GM21576 (cell line): ENCODE measurements around the gene RAB20.
"Not testable (repeated sequence)": the region's sequence is repeated elsewhere in the genome, so short reads cannot be mapped to it uniquely, and the experiment has no call there.

Experiments used
- ATAC-seq: cut with Tn5 transposase; IDR thresholded peaks from one replicate; pipeline ENCODE4 v1.9.1; 2021; ENCODE audit warnings: mild to moderate bottlenecking, moderate library complexity; ENCODE audit not compliant: unreplicated experiment

The RAB20 gene

DNA sequence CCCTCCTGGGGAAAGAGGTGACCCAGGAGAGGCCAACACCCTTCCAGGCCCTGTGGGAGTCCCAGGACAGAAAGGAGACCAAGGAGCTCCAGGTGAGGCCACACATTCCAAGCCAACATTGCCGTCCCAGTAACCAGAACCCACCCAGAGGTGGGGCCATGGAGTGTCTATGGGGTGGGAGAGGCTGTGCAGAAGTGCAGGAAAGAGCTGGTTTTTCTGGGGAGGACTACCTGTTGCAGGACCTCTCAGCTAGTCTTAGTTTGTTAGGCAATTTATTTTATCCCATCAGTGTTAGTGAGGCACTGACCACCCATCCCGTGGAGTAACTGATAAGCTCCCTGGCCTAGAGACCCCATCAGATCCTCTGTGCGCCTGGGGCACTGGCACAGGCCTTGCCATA, 66.1 kb downstream of the RAB20 start:
- no peak for ATAC-seq

DNA sequence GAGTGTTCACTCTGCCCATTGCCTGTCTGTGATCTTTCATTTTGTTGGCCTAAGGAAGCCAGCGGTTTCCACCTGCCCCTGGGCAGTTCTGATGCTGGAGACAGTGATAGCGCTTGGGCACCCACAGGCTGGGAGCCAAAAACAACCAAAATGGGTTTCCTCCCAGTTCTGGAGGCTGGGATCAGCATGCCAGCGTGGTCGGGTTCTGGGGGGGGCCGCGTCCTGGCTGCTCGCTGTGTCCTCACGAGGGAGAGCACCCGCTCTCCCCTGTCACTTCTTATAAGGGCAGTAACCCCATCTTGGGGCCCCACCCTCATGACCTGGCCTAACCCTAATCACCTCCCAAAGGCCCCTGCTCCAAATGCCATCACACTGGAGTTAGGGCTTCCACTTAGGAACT, 67.9 kb downstream of the RAB20 start:
- ATAC-seq, result no peak

DNA sequence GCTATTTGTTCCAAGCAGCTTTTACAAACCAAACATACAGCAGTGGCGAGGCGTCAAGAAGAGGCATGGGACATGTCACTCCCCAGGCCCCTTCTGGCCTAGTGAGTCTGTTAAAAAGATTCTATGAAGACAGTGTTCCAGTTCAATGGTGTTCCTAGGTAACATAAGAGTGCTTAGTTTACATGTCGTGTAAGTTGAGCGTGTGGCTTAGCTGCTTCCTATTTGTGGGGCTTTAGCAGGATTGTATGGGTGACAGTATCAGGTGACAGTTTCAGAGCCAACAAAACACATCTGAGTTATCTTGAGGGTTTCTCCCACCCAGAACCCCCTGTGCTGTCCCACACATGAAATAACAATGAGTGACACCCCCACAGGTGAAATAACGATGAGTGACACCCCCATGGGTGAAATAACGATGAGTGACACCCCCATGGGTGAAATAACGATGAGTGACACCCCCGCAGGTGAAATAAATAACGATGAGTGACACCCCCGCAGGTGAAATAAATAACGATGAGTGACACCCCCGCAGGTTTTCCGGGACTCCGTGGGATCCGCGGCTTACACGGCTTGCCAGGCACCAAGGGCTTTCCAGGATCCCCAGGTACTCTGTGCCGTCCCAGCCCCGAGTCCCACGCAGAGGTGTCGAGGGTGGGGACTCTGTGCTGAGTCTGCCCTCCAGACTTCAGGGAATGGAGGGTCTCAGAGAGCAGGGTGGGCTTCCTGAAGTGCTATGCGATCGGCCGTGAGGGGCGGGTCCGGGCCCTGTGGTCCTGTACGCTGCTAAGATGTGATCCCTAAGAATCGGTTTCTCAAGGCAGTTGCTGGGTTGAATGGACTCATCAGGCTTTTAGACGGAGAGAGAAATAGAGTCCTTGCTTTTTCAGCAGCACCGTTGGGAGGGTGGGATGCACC, 68.6 kb downstream of the RAB20 start:
- no peak for ATAC-seq

DNA sequence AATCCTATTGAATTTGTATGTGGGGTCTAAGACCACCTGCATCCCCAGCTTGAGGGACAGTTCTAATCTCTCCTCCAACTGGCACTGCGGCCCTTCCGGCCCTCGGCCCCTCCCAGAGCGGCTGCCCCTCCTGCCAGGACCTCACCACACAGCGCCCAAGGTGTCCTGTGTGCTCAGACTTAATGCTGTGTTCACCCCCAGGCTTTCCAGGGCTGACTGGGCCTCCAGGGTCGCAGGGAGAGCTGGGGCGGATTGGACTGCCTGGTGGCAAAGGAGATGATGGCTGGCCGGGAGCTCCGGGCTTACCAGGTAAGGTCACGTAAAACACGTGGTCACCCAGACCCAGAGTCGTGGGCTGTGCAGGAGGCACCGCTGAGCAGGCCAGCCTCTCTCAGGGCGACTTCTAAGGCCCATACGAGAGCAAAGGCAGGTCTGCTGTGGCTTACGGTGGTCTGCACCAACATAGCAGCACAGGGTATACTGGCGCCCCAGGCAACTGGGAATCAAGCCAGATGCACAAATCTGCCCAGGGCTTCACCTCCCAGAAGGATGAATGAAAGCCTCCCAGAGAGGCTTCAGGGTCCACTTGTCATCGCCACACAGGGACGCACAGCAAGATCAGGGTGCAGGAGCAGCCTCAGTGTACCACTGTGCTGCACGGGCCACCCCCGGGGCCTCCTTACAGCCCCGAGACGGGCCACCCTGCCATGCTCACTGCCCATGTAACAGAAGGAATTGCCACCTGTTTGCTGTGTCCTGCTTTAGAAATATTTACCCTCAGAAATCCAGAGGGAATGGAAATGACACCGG, 69.4 kb downstream of the RAB20 start:
- ATAC-seq, result no peak

DNA sequence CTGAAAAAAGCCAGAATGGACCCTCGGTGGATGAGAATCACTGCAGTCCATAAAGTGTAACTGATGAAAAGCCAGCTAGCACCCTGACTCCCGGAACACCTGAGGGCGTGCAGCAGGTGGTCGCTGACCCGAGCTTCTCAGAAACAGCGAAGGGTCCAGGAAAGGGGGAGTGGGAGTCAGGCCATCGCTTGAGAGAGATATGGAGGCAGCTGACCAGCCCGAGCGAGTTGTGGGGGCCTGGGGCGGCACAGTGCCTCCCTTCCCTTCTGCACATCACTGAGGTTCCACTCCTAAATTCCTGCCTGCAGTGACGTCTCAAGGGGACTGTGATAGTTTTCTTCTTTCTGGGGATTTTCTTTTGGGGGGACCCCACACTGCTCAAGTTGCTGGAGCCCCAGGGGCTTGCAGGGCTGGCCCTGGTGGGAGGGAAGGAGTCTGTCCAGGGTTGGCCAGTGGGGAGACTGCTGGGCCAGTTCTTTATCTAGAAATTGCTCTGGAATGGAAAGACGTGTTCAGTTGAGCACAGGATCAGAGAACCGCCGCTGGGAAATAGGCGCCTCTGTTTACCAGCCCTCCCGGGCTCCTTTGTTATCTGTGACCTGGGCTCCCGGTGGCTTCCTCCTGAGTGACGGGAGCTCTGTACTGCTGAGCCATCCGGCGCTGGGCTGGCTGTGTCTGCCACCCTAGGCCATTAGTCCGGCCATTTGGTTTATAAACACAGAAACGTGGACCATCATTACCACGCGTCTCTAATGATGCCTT, 71.3 kb downstream of the RAB20 start:
- no peak for ATAC-seq

DNA sequence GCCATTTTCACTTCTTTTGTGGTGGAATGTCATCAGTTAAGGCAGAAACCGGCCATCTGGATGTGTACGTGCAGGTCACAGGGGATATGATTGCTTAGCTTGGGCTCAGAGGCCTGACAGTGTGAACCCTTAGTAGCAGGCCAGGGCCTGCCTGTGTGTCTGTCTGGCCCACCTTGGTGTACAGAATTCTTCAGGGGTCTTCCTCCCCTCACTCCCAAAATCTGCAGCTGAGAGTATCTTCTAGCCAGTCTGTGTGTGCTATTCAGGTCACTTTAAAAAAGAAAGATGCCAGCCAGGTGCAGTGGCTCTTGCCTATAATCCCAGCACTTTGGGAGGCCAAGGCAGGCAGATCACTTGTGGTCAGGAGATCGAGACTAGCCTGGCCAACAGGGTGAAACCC, 74.6 kb downstream of the RAB20 start:
- ATAC-seq, result not testable (repeated sequence)

DNA sequence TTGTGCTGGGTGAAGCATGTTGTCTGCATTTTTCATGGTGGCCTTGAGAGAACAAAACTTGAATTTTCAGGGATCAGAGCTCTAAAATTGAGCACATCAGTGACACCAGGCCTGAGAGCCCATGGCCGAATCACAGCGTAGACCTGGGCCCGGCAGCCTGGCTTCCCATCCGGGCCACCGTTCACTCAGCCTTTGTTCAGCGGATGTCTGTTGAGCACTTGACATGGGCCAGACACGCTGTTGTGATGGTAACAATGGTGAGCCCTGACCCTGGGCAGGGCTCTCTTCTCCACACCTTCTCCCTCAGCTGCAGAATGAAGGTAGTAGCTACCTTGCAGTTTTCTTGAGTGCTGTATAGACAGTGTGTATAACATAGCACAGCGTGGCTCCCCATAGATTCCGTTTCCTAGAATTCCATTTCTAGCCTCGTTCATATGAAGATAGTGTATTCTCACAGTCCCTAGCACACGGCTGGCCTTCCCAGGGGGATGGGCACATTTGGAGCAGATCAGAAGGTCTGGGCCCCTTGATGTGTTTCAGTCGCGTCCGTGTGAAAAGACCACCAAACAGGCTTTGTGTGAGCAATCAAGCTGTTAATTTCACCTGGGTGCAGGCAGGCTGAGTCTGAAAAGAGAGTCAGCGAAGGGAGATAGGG, 75.3 kb downstream of the RAB20 start:
- ATAC-seq, result no peak

DNA sequence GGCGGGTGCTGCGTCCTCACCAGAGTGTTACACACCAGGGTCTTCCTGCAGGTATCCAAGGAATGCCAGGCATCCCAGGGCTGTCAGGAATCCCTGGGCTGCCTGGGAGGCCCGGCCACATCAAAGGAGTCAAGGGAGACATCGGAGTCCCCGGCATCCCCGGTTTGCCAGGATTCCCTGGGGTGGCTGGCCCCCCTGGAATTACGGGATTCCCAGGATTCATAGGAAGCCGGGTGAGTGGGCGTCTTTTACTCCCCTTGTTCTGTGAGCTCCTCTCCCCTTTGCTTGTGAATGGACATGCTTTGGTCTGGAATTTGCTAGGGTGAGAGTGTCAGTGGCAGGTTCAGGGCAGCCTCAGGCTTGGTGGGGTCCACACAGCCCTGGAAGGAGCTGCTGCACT, 75.9 kb downstream of the RAB20 start:
- no peak for ATAC-seq

DNA sequence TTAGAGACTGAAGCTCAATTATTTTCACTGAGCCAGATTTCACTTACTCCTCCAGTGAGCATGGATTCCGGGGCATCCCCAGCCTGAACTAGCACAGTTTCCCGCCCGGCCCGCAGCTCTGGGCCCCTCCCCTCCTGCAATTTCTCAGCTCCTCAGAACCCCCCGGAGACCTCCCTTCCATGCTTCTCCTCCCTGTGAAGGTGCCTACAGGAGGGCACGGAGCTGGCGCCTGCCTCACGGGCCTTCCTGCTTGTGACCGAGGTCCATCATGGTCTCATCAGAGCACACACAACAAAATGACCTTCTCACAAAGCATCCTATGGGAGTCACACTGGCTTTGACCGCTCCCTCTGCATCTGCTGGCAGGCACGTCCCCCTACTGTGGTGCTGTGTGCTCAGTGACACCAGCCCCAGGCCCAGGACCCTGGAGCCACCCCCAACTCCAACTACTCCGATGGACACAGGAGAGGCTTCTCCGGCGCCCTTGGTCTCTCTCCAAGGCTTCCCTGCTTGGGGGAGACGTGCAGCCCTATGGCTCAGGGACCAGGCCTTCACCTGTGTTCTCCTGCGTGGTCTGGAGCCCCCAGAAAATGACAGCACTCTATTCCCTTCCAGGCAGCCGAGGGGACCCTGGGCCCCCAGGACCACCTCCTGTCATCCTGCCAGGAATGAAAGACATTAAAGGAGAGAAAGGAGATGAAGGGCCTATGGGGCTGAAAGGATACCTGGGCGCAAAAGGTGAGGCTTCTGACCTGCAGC, 77.1 kb downstream of the RAB20 start:
- ATAC-seq, result no peak

DNA sequence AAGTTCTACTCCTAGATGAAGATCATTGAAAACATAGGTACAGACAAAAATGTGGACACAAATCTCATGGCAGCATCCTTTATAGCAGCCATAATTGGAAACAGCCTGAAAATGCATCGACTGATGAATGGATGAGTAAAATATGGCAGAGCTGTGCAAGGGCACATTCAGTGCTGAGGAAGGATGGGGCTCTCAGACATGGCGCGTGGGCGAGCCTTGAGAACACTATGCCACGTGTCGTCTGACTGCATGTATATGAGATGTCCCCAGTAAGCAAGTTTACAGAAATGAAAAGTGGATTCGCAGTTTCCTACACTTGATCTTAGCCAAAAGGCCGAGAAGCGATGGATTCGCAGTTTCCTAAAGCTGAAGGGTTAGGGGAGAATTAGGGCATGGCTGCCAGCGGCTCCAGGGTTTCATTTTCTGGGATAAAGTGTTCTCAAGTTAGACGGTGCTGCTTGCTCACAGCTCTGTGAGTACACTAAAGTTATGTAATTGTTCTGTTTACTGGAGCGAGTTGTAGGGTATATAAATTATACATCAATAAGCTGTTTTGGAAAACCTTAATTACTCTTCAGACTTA, 78.0 kb downstream of the RAB20 start:
- ATAC-seq, result no peak

DNA sequence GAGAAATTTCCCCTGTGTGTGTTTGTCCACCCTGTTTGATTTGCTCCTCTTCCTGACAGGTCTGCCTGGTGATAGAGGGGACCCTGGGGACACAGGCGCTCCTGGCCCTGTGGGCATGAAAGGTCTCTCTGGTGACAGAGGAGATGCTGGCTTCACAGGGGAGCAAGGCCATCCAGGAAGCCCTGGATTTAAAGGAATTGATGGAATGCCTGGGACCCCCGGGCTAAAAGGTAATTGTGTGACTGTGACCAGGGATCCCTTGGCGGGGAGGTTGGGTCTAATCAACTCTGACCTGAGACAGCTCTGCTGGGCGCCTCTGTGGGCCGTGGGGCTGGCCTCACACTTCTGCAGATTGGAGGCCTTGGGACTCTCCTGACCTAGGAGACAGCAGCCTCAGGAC, 81.4 kb downstream of the RAB20 start:
- ATAC-seq, result no peak

DNA sequence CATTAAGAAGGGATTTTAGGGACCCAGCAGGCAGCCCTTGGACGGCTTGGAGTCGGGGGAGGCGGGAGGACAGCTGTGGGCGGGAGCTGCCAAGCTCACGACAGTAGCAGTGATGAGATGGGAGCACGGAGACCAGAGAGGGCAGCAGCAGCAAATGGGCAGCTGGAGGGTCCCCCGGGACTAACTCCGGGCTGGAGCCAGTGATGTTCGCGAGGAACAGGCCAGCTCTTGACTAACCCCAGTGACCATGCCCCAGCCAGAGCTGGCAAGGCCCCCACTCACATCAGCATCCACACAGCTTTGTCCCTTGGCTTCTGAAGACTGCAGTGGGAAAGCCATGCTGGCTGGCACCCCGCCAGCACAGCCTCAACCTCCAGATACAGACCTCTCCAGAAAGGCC, 81.9 kb downstream of the RAB20 start:
- no peak for ATAC-seq

DNA sequence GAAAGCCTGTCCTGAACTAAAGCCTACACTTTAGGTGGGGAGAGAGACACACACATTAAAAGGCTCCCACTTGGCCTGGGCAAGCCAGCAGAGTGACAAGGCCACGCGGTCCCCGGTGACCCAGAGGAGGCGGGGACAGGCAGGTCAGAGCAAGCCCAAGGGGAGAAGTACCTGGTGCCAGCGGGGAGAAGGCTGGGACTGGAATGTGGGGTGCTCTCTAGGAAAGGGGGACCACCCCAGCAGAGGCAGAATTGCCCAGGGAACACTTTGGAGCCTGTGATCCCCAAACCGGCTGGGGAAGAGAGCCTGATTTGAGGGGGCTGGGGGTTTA, 82.3 kb downstream of the RAB20 start:
- no peak for ATAC-seq

DNA sequence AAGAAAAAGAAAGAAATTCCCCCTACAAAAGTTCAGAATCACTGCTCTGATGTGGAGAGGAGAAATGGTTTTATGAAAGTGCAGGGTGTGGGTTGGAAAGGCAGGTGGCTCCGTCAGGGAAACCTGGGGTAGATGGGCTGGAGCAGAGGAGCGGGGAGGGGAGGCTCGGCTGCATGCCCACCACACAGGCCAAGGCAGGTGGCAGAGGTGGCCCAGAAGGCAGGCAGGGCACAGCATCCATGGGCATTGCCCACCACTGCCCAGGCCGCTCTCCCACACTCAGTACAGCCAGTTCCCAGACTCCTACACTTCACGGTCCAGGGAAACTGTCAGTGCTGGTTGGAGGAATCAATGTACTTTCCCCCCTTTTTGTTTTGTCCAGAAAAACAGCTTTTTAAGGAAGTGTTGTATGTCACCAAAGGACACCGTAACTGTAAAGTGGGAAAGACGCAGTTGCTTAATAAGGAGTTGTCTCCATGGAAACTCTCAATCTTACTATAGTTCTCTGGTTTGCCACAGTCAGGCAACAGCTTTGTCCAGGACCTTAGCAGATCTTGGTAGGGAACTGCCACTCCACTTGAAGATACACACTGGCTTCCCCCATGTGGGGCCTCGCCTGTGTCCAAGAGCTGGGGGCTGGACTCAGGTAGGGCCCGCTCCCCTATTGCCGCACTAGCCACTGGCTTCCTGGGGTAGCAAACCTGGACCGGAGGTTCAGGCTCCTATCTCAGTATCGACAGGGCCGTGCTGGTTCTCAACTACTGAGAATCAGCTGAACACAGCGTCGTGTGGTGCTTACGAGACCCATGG, 82.9 kb downstream of the RAB20 start:
- ATAC-seq, result no peak

DNA sequence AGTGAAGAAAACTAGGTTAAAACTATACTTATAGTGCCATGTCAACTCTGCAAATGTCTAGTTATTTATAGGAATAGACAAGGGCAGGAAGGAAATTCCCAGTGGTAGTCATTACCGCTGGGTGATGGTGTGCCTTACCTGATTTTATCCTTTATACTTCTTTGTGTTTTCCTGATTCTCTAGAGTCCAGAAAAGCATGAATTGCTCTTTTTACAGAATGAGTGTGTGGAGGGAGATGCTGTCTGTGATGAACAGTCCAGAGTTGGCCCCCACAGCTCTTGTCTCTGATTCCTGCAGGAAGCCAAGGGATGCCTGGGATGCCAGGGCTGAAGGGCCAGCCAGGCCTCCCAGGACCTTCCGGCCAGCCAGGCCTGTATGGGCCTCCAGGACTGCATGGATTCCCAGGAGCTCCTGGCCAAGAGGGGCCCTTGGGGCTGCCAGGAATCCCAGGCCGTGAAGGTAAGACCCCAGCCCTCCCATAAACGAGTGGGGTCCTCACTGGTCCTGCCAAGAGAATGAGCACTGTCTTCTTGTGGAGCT, 83.7 kb downstream of the RAB20 start:
- no peak for ATAC-seq

DNA sequence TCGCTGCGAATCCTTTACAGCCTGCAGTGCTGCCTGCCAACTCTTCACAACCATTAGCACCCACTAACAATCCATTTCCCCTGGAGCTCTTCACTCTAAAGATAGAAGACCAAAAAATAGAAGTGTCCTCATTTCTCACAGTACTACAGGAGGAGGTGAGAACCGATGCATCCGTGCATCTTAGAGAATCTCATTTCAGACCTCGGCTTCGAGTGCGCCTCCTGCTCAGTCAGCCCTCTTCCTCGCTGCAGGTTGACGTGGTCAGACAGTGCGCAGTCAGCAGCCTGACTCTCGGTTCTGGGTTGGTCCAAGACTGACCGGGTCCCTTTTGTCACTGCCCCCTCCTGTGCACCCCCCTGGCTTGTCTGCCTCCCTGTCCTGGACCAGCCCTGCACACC, 85.3 kb downstream of the RAB20 start:
- ATAC-seq, result no peak

DNA sequence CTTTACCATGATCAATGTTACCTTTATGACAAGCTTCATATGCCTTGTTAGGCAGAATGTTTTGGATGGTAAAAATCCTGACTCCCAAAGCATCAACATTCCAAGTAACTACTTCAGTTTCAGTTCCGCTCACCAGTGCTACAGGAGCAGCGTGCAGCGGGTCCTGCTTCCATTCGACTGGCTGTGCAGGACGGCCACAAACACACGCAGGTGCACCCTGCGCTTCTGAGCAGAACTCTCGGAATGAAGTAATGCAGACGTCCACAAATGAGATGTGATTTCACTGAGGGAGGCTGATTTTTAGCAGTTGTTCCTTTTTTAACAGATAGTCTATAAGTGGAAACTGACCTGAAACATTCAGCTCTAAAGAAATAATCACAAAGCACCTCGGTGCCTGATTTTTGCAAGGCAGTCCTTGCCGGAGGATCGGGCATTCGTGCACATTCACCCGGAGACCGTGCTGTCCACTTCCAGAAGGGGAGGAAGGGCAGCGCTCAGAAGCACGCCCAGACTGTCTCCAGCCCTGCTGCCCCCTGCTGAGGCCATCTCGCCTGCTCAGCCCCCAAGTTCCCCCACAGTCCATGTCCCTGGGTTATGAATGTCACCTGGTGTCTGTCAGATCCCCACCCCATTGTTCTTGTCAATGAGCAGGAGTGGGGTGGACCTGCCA, 85.8 kb downstream of the RAB20 start:
- peak; percentile 34 for ATAC-seq

DNA sequence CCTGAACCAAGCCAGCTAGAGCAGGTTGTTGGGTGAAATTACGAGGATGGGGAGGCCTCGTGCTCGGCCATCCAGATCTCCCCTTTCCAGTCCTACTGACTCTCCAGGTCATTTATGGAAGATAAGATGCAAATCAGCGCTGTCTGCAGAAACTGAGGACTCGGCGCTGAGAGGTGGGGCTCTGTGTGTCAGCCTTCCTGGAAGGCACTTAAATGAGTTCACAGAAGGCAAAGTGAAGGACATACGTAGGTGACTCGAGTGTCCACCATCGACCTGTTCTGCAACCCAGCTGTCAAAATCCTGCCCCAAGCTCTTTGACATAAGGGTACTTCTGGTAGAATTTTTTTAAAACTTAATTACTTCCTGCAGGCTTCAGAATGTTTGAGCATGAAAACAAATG, 86.4 kb downstream of the RAB20 start:
- no peak for ATAC-seq
